ENCODE results near the gene GLT1D1. TPM values are rescaled to one million over a fixed set of nuclear protein-coding genes. Genes with fewer than 3 reads are reported as not detected.

Gene GLT1D1
- total and polyA plus RNA-seq, 2 experiments from 2014 or later: 1.4 to 4.4 TPM

- TF ChIP-seq JUNB (IDR thresholded peaks at IDR 0.05; ENCODE audit: unreplicated experiment) (no peak), POLR2AphosphoS5 (IDR thresholded peaks at IDR 0.05; ENCODE audit: low read depth) (no peak), ZNF331 (CRISPR knock-in tag; IDR thresholded peaks at IDR 0.05; ENCODE audit: low read depth) (no peak), CTCF (conservative IDR thresholded peaks at IDR 0.05; ENCODE audit: low read depth in 2 of 2) (no peak), STAT1 (IDR thresholded peaks at IDR 0.05; ENCODE audit: unreplicated experiment) (no peak), ZNF462 (CRISPR knock-in tag; IDR thresholded peaks at IDR 0.05) (no peak), NANOG (IDR thresholded peaks at IDR 0.05; ENCODE audit: borderline replicate concordance) (no peak), REST (IDR thresholded peaks at IDR 0.05; ENCODE audit: unreplicated experiment) (no peak), ZNF114 (CRISPR knock-in tag; IDR thresholded peaks at IDR 0.05) (no peak), ETS1 (IDR thresholded peaks at IDR 0.05) (no peak), EZH2phosphoT487 (IDR thresholded peaks at IDR 0.05; ENCODE audit: unreplicated experiment) (no peak), EZH2 (IDR thresholded peaks at IDR 0.05; ENCODE audit: low read depth, unreplicated experiment) (no peak), CREB1 (CRISPR knock-in tag; IDR thresholded peaks at IDR 0.05; ENCODE audit: low read depth) (no peak)
- no peaks in the 10 kb centered on the region for H3F3A ChIP-seq (replicated peaks; ENCODE audit: low read depth)
These were observed 87.7 kb downstream of the GLT1D1 start for GRCh38 chr12:128940974-128941373.

More at GRCh38 chr12:128940974-128941373, 87.7 kb downstream of the GLT1D1 start:
- Histone ChIP-seq H3K4me1 (ENCODE audit: insufficient read depth) (no peaks in the 10 kb centered on the region), H3K36me3 (ENCODE audit: insufficient read depth) (no peaks in the 10 kb centered on the region), H3K27ac (ENCODE audit: low read depth) (no peak overlapping the region), H4K20me1 (replicated peaks; ENCODE audit: insufficient read depth) (no peaks in the 10 kb centered on the region), H2AFZ (no peak overlapping the region), H3K9me2 (ENCODE audit: insufficient read depth) (no peaks in the 10 kb centered on the region), H3K4me2 (no peak overlapping the region), H3K27me3 (ENCODE audit: insufficient read depth) (no peaks in the 10 kb centered on the region), H3K4me3 (no peak overlapping the region), H3K79me2 (replicated peaks; ENCODE audit: insufficient read depth) (no peaks in the 10 kb centered on the region)
- Mint-ChIP-seq H3K36me3 (ENCODE audit: low read depth) (peaks cover 12% of the 10 kb centered on the region), H3K27ac (no peak overlapping the region), H3K4me3 (no peak overlapping the region), H3K27me3 (ENCODE audit: insufficient read depth, low read depth, poor library complexity) (peaks cover 3% of the 10 kb centered on the region), H3K4me1 (peaks cover 6% of the 10 kb centered on the region), H3K9me3 (peaks cover 90% of the 10 kb centered on the region)
- no peak for ATAC-seq
- no peak for DNase-seq (ENCODE audit: low spot score)
